Caco-2 (cell line): ENCODE results near the gene HS3ST1. TPM values are rescaled to one million over a fixed set of nuclear protein-coding genes. Genes with fewer than 3 reads are reported as not detected.

ENCODE experiments used
- BruUV-seq: library from RNA; stranded (reverse); fragments of 400-500 nt; replicated peaks from 2 replicates; lab custom pipeline; 2021; lab: Mats Ljungman, UMichigan
- CTCF ChIA-PET: fragments of 300-600 bp; sonication (Branson Sonifier 250); formaldehyde crosslinking; loops from one replicate; lab custom pipeline; 2022; ENCODE audit warnings: antibody characterized with exemption; lab: Charles Lee
- POLR2A ChIA-PET: fragments of 300-600 bp; sonication (Branson Sonifier 250); formaldehyde crosslinking; loops from one replicate; lab custom pipeline; 2022; ENCODE audit warnings: antibody characterized with exemption; lab: Charles Lee
- DNase-seq, 2 experiments: peaks; one replicate each; pipeline versions ENCODE4 v3.0.0 to v3.0.0-alpha.2; 2020 to 2022
- H3K27me3 ChIP-seq: replicated peaks from 2 replicates; pipeline ENCODE4 v1.6.0; 2011; ENCODE audit warnings: low read length; ENCODE audit not compliant: control insufficient read depth, insufficient read depth
- H3K36me3 ChIP-seq: 2 replicates; pipeline ENCODE4 v1.5.1; 2011; ENCODE audit warnings: low read length; ENCODE audit not compliant: control insufficient read depth, insufficient read depth
- H3K4me1 ChIP-seq: fragments of 250-450 bp; sonication (Bioruptor Pico); 2 replicates; pipeline ENCODE4 v1.5.1; 2020; ENCODE audit warnings: mild to moderate bottlenecking
- H3K4me3 ChIP-seq: 2 replicates; pipeline ENCODE4 v1.5.1; 2011; ENCODE audit warnings: low read depth, mild to moderate bottlenecking, control low read depth, low read length
- H3K9me3 ChIP-seq: fragments of 250-450 bp; sonication (Bioruptor Pico); 2 replicates; pipeline ENCODE4 v1.5.1; 2020; ENCODE audit warnings: mild to moderate bottlenecking, moderate library complexity
- H3K27ac Mint-ChIP-seq: one replicate; pipeline ENCODE4 v1.8.0; 2022; ENCODE audit warnings: mixed read lengths; ENCODE audit not compliant: unreplicated experiment
- H3K27me3 Mint-ChIP-seq: one replicate; pipeline ENCODE4 v1.8.0; 2022; ENCODE audit warnings: mixed read lengths; ENCODE audit not compliant: insufficient read depth, unreplicated experiment
- H3K36me3 Mint-ChIP-seq: one replicate; pipeline ENCODE4 v1.8.0; 2022; ENCODE audit warnings: mild to moderate bottlenecking, mixed read lengths; ENCODE audit not compliant: insufficient read depth, unreplicated experiment
- H3K4me1 Mint-ChIP-seq: one replicate; pipeline ENCODE4 v1.8.0; 2022; ENCODE audit warnings: low read depth, mixed read lengths; ENCODE audit not compliant: unreplicated experiment
- H3K4me3 Mint-ChIP-seq: one replicate; pipeline ENCODE4 v1.8.0; 2022; ENCODE audit warnings: mild to moderate bottlenecking, moderate library complexity, mixed read lengths; ENCODE audit not compliant: unreplicated experiment
- H3K9me3 Mint-ChIP-seq: one replicate; pipeline ENCODE4 v1.8.0; 2022; ENCODE audit warnings: mixed read lengths; ENCODE audit not compliant: unreplicated experiment
- CTCF ChIP-seq, 2 experiments: fragments of 200-600 bp in 1 of 2; IDR thresholded peaks; 1 replicate in 1 of 2; 2 replicates in 1 of 2; pipeline versions ENCODE4 v1.5.1 to v1.8.0; 2011 to 2022; ENCODE audit warnings: antibody characterized with exemption in 1 of 2, control low read depth in 1 of 2, inconsistent platforms in 1 of 2, low read depth in 1 of 2, low read length in 1 of 2, mild to moderate bottlenecking in 1 of 2, moderate library complexity in 1 of 2; ENCODE audit not compliant: insufficient read depth in 1 of 2, severe bottlenecking in 1 of 2, unreplicated experiment in 1 of 2
- intact Hi-C: fragments of 100-400 bp; cut with micrococcal nuclease; formaldehyde crosslinking; loops from one replicate; pipeline ENCODE4 v1.10.0; 2022; ENCODE audit not compliant: unreplicated experiment
- total RNA-seq: library from RNA; stranded (reverse); gene quantifications from 2 replicates; pipeline ENCODE4 v1.2.3, GENCODE V29; 2022

Gene HS3ST1
- total RNA-seq, 1 experiment from 2014 or later: 4.2 TPM

DNA sequence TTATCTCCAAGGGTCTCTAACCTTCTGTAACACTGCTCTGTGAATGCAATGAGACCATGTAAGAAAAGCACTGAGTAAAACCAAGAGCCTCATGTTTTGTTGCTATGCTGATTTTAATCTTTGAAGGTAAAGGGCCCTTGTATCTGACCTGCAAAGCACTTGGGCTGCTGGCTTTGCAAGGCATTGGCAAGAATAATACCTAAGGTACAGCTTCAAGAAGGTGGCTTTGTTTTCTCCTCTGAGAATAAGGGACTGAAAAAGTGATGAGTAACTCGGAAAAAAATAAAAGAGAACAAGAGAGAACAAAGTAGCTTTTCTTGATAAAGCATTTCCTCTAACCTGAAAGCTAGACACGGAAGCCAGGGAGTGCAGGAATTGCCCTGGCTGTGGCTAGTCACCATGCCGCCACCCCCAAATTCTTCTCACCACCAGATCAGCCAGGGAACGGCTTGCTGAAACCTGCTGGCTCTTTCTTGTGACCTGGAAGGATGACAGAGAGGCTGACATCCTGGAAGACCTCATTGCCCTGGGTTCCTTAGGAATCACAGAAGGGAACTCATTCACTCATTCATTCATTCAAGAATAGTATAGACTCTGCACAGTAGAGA lies 41.8 kb upstream of the HS3ST1 start:
- no TSS peak for BruUV-seq

GRCh38 chr4:11469650-11470437 lies 41.1 kb upstream of the HS3ST1 start:
- no peak overlapping the region for H3K4me3 Mint-ChIP-seq

More for the DNA sequence above, 41.8 kb upstream of the HS3ST1 start:
- 0 out of 2 replicates have a peak, but pooled peaks cover 6% of the 10 kb centered on the region for H3K4me1 ChIP-seq
- H3K36me3 ChIP-seq: no peaks in the 10 kb centered on the region
- ChIA-PET CTCF (no interaction called here), POLR2A (no interaction called here)
- H3K4me1 Mint-ChIP-seq: peaks cover 5% of the 10 kb centered on the region
- H3K4me3 ChIP-seq: no peak overlapping the region
- no peaks in the 10 kb centered on the region for H3K9me3 Mint-ChIP-seq
- intact Hi-C loops: no loop called here
- H3K27me3 Mint-ChIP-seq: no peaks in the 10 kb centered on the region
- H3K9me3 ChIP-seq: no peaks in the 10 kb centered on the region
- no peaks in the 10 kb centered on the region for H3K27me3 ChIP-seq
- no peak for TF ChIP-seq CTCF (IDR thresholded peaks at IDR 0.05; ENCODE audit: insufficient read depth in 1 of 2, low read depth in 1 of 2, low read length in 1 of 2, severe bottlenecking in 1 of 2, unreplicated experiment in 1 of 2)
- H3K4me3 Mint-ChIP-seq: no peak overlapping the region
- H3K27ac Mint-ChIP-seq: no peak overlapping the region
- DNase-seq: no peak
- no peaks in the 10 kb centered on the region for H3K36me3 Mint-ChIP-seq

More at GRCh38 chr4:11469650-11470437, 41.1 kb upstream of the HS3ST1 start:
- Histone ChIP-seq H3K4me1 (0 out of 2 replicates have a peak, but pooled peaks cover 6% of the 10 kb centered on the region), H3K36me3 (no peaks in the 10 kb centered on the region), H3K27me3 (no peaks in the 10 kb centered on the region), H3K4me3 (no peak overlapping the region), H3K9me3 (no peaks in the 10 kb centered on the region)
- Mint-ChIP-seq H3K27me3 (no peaks in the 10 kb centered on the region), H3K4me1 (peaks cover 5% of the 10 kb centered on the region), H3K9me3 (no peaks in the 10 kb centered on the region), H3K36me3 (no peaks in the 10 kb centered on the region), H3K27ac (no peak overlapping the region)
- ChIA-PET POLR2A (no interaction called here), CTCF (no interaction called here)
- TF ChIP-seq CTCF (IDR thresholded peaks at IDR 0.05; ENCODE audit: insufficient read depth in 1 of 2, low read depth in 1 of 2, low read length in 1 of 2, severe bottlenecking in 1 of 2, unreplicated experiment in 1 of 2): no peak
- no peak for DNase-seq
- intact Hi-C loops: loop anchor here (2.0 kb wide), 1 partner anchor 41 kb away; the partner anchor contains the start of gene HS3ST1
- no TSS peak for BruUV-seq
